ENCODE measurements around the gene HDDC3. TPM values are rescaled to one million over a fixed set of nuclear protein-coding genes. Genes with fewer than 3 reads are reported as not detected.
"Not testable (repeated sequence)": the region's sequence is repeated elsewhere in the genome, so short reads cannot be mapped to it uniquely, and the experiment has no call there.

The HDDC3 gene
- total and polyA plus RNA-seq, 10 donors: 12.8 to 34.5 (median 21.7) TPM

DNA sequence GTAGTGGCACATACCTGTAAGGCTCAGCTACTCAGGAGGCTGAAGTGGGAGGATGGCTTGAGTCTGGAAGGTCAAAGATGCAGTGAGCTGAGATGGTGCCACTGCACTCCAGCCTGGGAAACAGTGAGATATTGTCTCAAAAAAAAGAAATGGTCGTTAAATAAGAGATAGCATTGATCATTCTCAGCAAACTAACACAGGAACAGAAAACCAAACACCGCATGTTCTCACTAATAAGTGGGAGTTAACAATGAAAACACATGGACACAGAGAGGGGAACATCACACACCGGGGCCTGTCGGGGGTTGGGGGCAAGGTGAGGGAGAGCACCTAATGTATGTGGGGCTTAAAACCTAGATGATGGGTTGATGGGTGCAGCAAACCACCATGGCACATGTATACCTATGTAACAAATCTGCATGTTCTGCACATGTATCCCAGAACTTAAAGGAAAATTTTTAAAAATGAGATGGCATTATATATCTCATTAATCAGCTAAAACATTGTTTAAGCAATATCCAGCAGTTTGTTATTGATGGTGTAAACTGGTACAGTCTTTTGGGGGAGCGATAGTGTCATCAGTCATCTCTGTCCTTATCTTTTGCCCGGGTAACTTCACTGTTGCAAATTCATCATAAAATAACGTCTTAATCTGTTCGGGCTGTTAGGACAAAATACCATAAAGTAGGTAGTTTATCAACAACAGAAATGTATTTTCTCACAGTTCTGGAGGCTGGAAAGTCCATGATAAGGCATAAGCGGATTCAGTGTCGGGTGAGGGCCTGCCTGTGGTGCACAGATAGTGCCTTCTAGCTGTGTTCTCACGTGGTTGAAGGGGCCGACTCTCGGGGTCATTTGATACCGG lies 30.9 kb downstream of the HDDC3 start:
- DNase-seq: no peak
- Histone ChIP-seq H3K9me3 (no peaks in the 10 kb centered on the region), H3K27me3 (replicated peaks in 1 of 7) (no peaks in the 10 kb centered on the region), H3K4me3 (peak overlapping the region in 3 of 8 donors; percentile 66 to 92 (median 73)), H3K36me3 (peaks cover 0 to 27% (median 18%) of the 10 kb centered on the region in 6 donors), H3K27ac (peak overlapping the region; percentile 93 to 99 (median 95)), H3K4me1 (peaks cover 18 to 58% (median 35%) of the 10 kb centered on the region in 6 donors)
- 46 to 60% (median 51%) methylated on average over 14 of the region's 14 CpGs for WGBS, 5 donors
- intact Hi-C loops (cut with DNase I; ENCODE audit: low total_unique reads): no loop called here
- TF ChIP-seq POLR2A (IDR thresholded peaks at IDR 0.05) (no peak), CTCF (IDR thresholded peaks at IDR 0.05 in 8 of 11, conservative IDR thresholded peaks at IDR 0.05 in 3 of 11) (no peak), POLR2AphosphoS5 (IDR thresholded peaks at IDR 0.05) (no peak)

GRCh38 chr15:90897131-90897655 lies 35.2 kb downstream of the HDDC3 start:
- not testable (repeated sequence) for H3K4me3 ChIP-seq

DNA sequence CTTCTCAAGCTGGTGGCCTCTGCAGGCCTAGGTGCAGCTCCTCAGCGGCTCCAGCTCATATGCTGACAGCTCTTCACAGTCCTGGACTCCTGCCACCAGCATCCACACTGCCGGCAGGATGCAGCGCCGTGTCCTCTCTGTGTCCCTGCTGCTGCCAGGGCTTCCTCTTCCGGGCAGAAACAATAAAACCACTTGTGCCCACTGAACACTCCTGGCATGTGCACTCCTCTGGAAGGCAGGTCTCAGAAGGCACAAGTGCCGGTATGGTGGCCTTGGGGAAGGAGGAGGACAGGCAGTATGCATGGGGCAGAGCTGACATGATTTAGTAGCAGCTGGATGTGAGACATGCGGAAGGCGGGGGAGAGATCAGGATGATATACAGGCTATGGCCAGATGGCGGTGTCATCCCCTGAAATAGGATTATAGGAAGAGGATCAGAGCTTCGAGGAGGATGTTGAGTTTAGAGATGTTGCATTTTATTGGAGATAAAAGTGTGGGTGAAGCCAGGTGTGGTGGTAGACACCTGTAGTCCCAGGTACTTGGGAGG lies 36.7 kb downstream of the HDDC3 start:
- 60 to 76% (median 64%) methylated on average over 5 to 10 of the region's 10 CpGs for WGBS, 5 donors
- TF ChIP-seq POLR2AphosphoS5 (IDR thresholded peaks at IDR 0.05) (peak; percentile 84 to 92 (median 91)), POLR2A (IDR thresholded peaks at IDR 0.05) (no peak), CTCF (IDR thresholded peaks at IDR 0.05 in 8 of 11, conservative IDR thresholded peaks at IDR 0.05 in 3 of 11) (peak in 3 of 11 experiments; percentile 15 to 41 (median 25))
- intact Hi-C loops (cut with DNase I; ENCODE audit: low total_unique reads): no loop called here
- H3K27me3 ChIP-seq (replicated peaks in 1 of 7): peaks cover 0 to 8% (median 0%) of the 10 kb centered on the region in 7 donors
- peak; percentile 81 for DNase-seq
- H3K9me3 ChIP-seq: no peaks in the 10 kb centered on the region
- peak overlapping the region in 5 of 8 donors; percentile 16 to 58 (median 40) for H3K27ac ChIP-seq
- H3K36me3 ChIP-seq: peaks cover 9 to 64% (median 50%) of the 10 kb centered on the region in 6 donors
- peaks cover 4 to 71% (median 40%) of the 10 kb centered on the region in 6 donors for H3K4me1 ChIP-seq
- no peak overlapping the region for H3K4me3 ChIP-seq

More at GRCh38 chr15:90897131-90897655, 35.2 kb downstream of the HDDC3 start:
- DNase-seq; H3K27me3 ChIP-seq (replicated peaks in 1 of 7); intact Hi-C loops (cut with DNase I; ENCODE audit: low total_unique reads); H3K9me3 ChIP-seq: not testable (repeated sequence)
- WGBS, 5 donors: 74 to 79% (median 75%) methylated on average over 14 of the region's 14 CpGs
- peaks cover 10 to 68% (median 44%) of the 10 kb centered on the region in 6 donors for H3K4me1 ChIP-seq
- peaks cover 9 to 49% (median 35%) of the 10 kb centered on the region in 6 donors for H3K36me3 ChIP-seq
- peak overlapping the region in 4 of 8 donors; percentile 28 to 58 (median 48) for H3K27ac ChIP-seq
- peak in 5 of 11 experiments; percentile 12 to 30 (median 19) for TF ChIP-seq CTCF (IDR thresholded peaks at IDR 0.05 in 8 of 11, conservative IDR thresholded peaks at IDR 0.05 in 3 of 11)
